Measurements from ENCODE around the gene CCDC63.

DNA sequence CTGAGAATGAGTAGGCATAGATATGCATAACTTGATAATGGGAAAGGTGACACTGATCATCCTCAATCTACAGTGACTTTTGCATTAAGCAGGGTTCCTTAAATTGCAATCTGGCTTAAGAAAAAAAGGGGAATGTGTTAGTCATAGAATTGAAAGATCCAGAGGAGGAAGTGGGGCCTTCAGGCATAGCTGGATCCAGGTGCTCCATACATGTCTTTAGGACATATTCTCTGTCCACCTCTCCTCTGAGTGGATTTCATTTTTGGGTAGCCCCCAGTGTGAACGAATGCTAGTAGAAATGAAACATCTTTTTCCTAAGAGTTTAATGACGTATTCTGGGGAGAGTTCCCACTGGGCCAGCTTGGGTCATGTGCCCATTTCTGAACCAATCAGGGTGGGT, 27.6 kb downstream of the CCDC63 start:
- TF ChIP-seq, protein P1, sequence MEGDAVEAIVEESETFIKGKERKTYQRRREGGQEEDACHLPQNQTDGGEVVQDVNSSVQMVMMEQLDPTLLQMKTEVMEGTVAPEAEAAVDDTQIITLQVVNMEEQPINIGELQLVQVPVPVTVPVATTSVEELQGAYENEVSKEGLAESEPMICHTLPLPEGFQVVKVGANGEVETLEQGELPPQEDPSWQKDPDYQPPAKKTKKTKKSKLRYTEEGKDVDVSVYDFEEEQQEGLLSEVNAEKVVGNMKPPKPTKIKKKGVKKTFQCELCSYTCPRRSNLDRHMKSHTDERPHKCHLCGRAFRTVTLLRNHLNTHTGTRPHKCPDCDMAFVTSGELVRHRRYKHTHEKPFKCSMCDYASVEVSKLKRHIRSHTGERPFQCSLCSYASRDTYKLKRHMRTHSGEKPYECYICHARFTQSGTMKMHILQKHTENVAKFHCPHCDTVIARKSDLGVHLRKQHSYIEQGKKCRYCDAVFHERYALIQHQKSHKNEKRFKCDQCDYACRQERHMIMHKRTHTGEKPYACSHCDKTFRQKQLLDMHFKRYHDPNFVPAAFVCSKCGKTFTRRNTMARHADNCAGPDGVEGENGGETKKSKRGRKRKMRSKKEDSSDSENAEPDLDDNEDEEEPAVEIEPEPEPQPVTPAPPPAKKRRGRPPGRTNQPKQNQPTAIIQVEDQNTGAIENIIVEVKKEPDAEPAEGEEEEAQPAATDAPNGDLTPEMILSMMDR (IDR thresholded peaks at IDR 0.05; ENCODE audit: low read depth, low read length): no peak
- TF ChIP-seq, protein P2, sequence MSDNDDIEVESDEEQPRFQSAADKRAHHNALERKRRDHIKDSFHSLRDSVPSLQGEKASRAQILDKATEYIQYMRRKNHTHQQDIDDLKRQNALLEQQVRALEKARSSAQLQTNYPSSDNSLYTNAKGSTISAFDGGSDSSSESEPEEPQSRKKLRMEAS (IDR thresholded peaks at IDR 0.05; ENCODE audit: low read depth, low read length): no peak
- TF ChIP-seq POLR2A (IDR thresholded peaks at IDR 0.05; ENCODE audit: extremely low read depth, insufficient read length): no peak

All from NB4 (cell line).